ENCODE measurements around the gene EIF4G3.

- TF ChIP-seq CTCF (IDR thresholded peaks at IDR 0.05): no peak
- TF ChIP-seq POLR2A (IDR thresholded peaks at IDR 0.05): no peak
These were observed 388.6 kb downstream of the EIF4G3 start for GRCh38 chr1:20787840-20788795.
